DMS114 treated with DMSO at 0.1 percent for 48 hours (cell line): ENCODE results near the gene FLACC1.
"Not testable (repeated sequence)": the region's sequence is repeated elsewhere in the genome, so short reads cannot be mapped to it uniquely, and the experiment has no call there.

Experiments used
- DNase-seq: peaks from one replicate; lab custom pipeline; 2025; ENCODE audit not compliant: unreplicated experiment; lab: John Stamatoyannopoulos, UW

The FLACC1 gene

DNA sequence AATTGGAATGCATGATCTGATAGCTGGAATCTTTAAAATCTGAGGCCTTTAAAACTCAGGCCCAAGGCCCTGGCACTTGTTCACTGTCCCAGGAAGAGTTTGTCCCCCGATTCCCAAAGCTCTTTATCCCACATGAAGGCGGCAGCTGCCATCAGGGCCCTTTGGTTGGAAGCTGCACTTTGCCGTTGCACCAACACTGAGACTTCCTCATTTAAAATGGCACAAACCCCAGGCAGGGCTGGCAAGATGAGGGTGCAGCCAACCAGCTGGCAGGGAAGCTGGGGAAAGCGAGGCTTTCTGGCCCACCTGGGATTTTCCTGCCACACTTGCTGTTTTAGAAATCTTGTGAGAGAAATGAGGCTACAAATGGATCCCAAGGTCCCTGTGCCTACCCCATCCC lies 6.3 kb downstream of the FLACC1 start:
- no peak for DNase-seq

GRCh38 chr2:201349601-201350000 lies 7.5 kb downstream of the FLACC1 start:
- DNase-seq: no peak

GRCh38 chr2:201348758-201349157 lies 8.4 kb downstream of the FLACC1 start:
- DNase-seq: no peak

GRCh38 chr2:201347138-201347537 lies 10.0 kb downstream of the FLACC1 start:
- no peak for DNase-seq

DNA sequence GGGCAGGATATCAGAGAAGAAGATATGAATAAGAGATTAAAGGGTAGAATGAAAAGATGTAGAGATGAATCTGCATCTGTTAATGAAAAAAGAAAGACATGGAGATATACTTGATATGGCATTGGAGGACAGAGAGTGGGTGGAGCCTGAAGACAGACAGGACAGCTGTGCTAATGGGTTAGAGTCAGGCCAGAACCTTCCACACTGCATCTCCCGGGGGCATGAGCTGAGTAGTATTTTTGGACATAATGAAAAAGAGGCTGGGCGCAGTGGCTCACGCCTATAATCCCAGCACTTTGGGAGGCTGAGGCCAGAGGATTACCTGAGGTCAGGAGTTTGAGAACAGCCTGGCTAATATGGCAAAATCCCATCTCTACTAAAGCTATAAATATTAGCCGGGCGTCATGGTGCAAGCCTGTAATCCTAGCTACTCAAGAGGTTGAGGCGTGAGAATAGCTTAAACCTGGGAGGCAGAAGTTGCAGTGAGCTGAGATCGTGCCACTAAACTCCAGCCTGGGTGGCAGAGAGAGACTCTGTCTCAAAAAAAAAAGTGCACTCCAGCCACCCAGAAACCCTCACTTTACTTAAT lies 11.4 kb downstream of the FLACC1 start:
- no peak for DNase-seq

GRCh38 chr2:201344663-201345366 lies 12.3 kb downstream of the FLACC1 start:
- DNase-seq: no peak

- no peak for DNase-seq
Observed at GRCh38 chr2:201343559-201343958, 13.6 kb downstream of the FLACC1 start.

DNA sequence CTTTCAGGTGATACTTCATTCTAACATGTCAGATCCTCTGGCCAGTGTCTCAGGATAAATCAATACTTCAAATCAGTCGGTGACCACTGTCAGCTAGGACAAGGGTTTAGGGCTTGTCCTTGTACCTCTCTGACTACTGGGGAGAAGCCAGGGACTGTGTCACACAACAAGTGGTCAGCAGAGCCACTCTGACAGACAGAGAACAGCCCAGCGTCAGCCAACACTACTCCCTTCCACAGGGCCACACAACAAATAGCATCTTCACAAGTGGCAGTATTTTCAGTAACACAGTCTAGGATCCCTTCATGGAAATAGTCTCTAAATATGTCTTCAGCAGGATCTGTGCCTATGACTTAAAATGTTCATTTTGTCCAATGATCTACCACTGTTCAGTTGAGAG lies 14.2 kb downstream of the FLACC1 start:
- DNase-seq: no peak

- no peak for DNase-seq
Observed at GRCh38 chr2:201329409-201329808, 27.7 kb downstream of the FLACC1 start.

- no peak for DNase-seq
Observed at GRCh38 chr2:201327678-201328077, 29.5 kb downstream of the FLACC1 start.

GRCh38 chr2:201322772-201323171 lies 34.4 kb downstream of the FLACC1 start:
- no peak for DNase-seq

GRCh38 chr2:201320701-201321100 lies 36.4 kb downstream of the FLACC1 start:
- DNase-seq: no peak

DNA sequence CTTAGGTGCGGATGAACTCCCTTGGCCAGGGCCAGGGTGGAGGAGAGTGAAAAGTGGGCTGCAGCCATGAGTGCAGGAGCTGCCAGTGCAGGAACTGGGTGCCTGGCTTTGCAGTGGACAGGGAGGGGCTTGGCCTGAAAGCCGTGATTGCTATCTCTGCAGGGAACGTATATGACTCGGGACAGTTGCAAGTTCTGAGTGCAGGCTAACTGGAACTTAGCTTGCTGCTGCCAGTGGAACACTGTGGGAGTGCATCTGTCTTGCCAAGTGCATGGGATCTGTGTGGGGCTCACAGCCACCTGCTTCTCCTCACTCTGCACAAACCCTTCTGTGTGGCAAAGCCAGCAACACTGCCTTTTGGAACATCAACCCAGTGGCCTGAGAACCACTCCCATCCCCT lies 36.9 kb downstream of the FLACC1 start:
- DNase-seq: no peak

DNA sequence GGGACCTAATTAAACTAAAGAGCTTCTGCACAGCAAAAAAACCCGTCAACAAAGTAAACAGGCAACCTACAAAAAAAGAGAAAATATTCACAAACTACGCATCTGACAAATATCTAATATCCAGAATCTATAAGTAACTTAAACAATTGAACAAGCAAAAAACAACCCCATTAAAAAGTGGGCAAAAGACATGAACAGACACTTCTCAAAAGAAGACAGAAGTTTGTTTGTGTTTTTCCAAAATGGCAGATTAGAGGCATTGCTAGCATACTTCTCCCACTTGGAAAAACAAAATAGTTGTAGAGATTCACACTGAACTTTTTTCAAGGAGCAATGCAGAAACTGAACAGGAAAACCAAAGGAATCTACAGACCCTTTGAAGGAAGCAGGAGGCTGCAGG lies 37.6 kb downstream of the FLACC1 start:
- no peak for DNase-seq

DNA sequence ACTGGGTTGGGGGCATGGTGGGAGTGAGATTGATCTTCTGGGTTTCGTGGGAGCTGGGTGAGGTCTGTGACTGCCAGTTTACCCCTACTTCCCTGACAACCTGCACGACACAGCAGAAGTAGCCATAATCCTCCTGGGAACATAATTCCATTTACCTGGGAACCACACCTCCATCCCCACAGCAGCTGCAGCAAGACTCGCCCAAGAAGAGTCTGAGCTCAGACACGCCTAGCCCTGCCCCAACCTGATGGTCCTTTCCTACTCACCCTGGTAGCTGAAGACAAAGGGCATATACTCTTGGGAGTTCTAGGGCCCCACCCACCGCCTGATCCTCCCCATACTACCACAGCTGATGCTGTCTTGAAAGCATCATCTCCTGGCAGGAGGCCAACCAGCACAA lies 43.8 kb downstream of the FLACC1 start:
- DNase-seq: no peak

DNA sequence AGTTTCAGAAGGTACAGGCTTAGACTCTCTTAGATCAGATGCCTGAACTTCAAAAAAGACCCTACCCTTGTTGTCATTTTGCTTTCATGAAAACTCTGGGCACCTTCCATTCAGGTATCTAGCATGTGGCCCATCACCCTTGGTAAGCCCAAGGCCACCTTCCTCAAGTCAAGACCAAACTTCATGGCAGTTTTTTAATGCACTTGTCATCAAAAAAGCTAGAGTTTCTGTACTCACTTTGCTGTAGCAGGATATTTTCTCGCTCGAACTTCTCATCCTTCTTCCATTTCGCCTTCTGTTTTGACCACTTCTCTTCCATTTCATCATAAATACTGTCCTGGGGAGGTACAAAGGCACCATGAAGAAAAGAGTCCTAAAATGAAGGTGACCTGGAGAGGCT lies 48.2 kb downstream of the FLACC1 start:
- no peak for DNase-seq

- DNase-seq: no peak
Observed at GRCh38 chr2:201307876-201308275, 49.3 kb downstream of the FLACC1 start.

DNA sequence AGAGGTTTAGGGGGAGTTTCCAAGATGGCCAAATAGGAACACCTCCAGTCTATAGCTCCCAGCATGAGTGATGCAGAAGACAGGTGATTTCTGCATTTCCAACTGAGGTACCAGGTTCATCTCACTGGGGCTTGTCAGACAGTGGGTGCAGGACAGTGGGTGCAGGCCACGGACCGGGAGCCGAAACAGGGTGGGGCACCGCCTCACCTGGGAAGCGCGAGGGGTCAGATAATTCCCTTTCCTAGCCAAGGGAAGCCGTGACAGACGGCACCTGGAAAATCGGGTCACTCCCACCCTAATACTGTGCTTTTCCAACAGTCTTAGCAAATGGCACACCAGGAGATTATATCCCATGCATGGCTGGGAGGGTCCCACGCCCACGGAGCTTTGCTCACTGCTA lies 57.2 kb downstream of the FLACC1 start:
- not testable (repeated sequence) for DNase-seq

GRCh38 chr2:201298462-201299052 lies 58.6 kb downstream of the FLACC1 start:
- no peak for DNase-seq

DNA sequence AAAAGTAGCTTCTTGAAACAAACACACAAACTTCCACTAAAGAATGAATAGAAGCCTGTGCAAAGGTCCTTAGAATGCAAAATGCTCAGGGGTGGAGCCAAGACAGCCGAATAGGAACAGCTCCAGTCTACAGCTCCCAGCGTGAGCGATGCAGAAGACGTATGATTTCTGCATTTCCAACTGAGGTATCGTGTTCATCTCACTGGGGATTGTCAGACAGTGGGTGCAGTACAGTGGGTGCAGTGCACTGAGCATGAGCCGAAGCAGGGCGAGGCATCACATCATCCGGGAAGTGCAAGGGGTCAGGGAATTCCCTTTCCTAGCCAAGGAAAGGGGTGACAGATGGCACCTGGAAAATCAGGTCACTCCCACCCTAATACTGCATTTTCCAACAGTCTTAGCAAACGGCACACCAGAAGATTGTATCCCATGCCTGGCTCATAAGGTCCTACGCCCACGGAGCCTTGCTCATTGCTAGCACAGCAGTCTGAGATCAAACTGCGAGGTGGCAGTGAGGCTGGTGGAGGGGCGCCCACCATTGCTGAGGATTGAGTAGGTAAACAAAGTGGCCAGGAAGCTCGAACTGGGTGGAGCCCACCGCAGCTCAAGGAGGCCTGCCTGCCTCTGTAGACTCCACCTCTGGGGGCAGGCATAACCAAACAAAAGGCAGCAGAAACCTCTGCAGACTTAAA lies 66.5 kb downstream of the FLACC1 start:
- not testable (repeated sequence) for DNase-seq

GRCh38 chr2:201285499-201285898 lies 71.6 kb downstream of the FLACC1 start:
- no peak for DNase-seq
